ENCODE data around the gene CCDC74B.
"Not testable (repeated sequence)": the region's sequence is repeated elsewhere in the genome, so short reads cannot be mapped to it uniquely, and the experiment has no call there.

Gene CCDC74B

GRCh38 chr2:130145006-130145414 lies at the start of gene CCDC74B:
Gene CCDC74B, minus strand, starts transcription at chr2:130145112. Its CDS starts 116 bp downstream, at chr2:130144996.
- DNase-seq: peak; percentile 75

- not testable (repeated sequence) for DNase-seq
These were observed 48.9 kb upstream of the CCDC74B start for GRCh38 chr2:130193824-130194223.

- not testable (repeated sequence) for DNase-seq
These were observed 47.5 kb upstream of the CCDC74B start for GRCh38 chr2:130192451-130192850.

GRCh38 chr2:130191319-130191718 lies 46.4 kb upstream of the CCDC74B start:
- not testable (repeated sequence) for DNase-seq

DNA sequence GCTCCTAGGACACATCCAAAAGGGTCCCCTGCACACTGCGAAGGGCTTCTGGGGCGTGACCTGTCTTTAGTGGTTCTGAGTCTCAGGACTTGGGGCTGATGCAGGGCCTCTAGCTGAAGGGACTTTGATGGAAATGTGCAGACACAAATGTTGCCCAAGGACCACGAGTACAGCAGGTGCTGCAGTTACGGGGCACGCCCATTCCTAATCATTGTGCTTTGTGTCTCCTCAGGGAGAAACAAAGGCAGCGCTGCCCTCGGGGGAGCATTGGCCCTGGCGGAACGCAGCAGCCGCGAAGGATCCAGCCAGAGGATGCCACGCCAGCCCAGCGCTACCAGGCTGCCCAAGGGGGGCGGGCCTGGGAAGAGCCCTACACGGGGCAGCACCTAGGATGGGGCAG lies 45.3 kb upstream of the CCDC74B start:
- DNase-seq: no peak

DNA sequence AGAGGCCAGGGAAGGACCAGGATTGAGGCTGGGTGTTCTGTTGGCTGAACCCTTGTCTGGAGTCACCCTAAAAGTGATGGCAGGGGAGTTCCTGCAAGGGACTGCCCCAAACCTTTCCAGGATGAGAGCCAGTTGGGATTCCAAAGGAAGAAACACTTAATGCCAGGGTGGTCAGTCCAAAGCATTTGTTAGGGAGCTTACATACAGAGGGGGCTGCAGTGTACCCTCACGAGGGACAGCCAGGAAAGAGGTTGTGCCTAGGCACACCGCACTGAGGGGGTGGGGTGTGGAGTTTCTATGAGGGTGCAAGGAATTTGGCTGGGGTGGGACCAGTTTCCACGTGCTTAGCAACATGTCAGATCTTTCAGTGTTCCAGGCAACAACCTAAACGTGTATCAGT lies 44.0 kb upstream of the CCDC74B start:
- not testable (repeated sequence) for DNase-seq

DNA sequence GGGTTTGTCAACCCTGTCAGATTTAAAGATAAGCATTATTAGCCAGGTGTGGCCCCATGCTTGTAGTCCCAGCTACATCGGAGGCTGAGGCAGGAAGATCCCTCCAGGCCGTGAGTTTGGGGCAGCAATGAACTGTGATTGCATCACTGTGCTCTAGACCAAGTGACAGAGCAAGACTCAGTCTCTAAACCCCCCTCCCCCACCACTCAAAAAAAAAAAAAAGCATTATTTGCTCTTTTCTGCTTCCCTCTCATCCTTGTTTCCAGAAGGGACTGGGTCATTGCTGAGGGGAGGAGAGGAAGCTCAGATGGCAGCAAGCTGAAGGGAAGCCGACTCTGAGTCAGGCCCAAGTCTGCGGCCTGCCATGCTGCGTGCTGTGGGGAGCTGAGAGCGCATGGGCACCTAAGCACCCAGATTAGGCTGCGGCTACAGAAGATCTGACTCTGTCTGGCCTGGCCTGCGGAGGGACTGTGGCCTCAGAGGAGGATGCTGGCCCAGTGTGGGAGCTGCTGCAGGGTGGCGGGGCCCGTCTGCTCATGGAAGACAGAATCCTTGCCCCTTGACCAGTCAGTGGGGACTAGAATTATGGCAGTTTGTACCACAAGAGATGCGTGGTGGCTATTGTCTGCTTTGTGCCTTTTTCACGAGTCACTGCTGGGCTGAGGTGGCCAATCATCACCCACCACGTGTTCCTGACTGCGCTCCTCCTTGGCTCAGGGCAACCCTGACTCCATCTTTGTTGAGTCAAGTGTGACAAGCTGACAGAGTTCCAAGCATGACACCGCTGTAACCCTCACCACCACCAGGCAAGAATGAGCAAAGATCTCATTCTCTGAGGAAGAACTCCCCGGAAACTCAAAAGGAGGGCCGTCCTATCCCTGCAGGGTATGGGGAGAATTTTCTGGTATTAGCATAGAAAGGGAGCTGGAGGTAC lies 43.2 kb upstream of the CCDC74B start:
- not testable (repeated sequence) for DNase-seq

DNA sequence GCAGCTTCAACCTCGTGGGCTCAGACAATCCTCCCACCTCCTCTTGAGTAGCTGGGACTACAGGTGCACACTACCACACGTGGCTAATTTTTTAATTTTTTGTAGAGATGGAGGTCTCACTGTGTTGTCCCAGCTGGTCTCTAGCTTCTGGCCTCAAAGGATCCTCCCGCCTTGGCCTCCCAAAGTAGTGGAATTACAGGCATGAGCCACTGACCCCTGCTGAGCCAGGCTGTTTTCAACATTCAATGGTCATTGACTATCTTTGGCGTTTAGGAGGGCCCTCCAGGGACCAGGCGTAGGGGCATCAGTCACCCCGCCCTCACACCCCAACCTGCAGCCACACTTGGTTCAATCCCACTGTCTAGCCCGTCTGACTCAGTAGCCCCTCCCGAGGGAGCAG lies 42.4 kb upstream of the CCDC74B start:
- DNase-seq: no peak

DNA sequence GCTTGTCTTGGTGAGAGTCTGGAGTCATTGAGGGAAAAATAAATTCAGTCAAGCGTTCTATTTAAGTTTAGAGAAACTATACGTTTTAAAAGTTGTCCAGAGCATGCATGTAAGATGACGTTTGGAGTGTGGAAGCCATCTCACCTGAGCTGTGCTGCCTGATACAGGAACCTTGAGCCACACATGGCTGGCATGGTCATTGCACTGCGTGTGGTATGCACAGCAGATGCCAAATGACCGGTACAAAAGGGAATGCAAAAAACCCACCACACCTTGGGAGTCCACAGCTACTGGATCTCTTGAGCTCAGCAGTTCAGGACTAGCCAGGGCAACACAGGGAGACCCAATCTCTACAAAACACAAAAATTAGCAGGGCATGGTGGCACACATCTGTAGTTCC lies 41.5 kb upstream of the CCDC74B start:
- DNase-seq: no peak

GRCh38 chr2:130185896-130186295 lies 41.0 kb upstream of the CCDC74B start:
- DNase-seq: no peak

GRCh38 chr2:130185436-130185835 lies 40.5 kb upstream of the CCDC74B start:
- DNase-seq: no peak

DNA sequence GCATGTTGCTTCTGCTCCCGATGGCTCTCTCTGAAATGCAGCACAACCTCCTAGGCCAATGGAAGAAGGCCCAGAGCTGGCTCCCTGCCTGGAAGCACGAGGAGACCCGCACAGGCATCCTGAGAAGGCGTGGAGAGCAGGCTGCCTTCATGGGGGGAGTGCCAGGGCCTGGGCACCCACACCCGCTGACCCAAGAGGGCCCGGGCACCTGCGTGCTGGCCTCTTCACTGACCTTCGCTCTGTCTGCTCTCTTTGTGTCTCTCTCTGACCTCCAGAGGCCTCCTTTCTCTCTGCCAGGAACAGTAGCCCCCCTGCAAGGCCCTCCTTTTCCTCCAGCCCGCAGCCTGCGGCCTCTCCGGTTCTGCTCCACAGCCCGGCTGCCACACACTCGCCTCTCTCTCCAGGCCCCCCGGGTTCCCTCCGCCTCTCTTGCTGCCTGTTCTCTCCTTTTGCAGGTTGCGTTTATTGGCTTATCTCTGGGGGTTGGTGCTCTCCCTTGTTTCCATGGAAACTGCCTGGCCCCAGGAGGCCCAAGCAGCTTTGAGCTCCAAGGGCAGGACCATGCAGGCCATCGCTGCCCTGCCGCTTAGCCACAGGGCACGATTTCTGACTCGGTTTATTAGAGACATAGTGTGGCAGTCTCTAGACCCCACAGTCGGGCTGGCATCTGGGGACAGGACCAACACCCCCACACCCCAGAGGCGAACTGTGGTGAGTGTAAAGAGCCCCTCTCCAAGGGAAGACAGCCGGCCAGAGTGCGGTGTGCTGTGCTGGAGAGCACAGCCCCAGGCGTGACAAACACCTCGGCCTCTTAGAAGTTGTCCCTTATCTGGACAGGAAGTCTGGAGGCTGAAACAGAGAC lies 38.8 kb upstream of the CCDC74B start:
- DNase-seq: peak; percentile 78

GRCh38 chr2:130182826-130183511 lies 38.1 kb upstream of the CCDC74B start:
- DNase-seq: peak; percentile 61

GRCh38 chr2:130181880-130182682 lies 37.2 kb upstream of the CCDC74B start, which contains the start of gene MZT2B:
Gene MZT2B, plus strand, starts transcription at chr2:130182262. Its CDS starts 21 bp downstream, at chr2:130182283.
- peak; percentile 94 for DNase-seq

DNA sequence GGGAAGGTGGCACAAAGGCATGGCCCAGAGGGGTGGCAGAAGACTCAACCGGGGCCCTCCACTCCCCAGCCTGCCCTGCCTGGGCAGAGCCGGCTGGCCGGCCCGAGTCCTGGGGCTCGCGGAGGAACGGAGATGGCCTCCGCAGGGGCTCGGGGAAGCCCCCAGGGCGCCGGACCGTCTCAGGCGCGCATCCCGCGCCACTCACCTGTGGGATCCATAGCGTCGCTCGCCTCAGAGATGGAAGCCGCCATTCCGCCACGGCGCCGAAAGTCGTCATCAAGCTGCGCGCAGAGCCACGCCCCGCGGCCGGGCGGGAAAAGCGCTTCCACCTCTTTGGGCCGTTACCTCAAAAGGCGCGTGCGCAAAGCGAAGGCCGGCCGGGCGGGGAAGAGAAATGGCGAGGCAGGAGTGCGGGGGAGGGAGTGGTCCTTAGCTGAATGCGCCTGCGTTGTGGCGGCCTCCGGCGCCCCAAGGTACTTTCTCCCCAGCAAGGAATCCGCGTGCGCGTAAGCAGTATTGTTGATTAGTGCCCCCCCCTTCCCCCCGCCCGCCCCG lies 36.5 kb upstream of the CCDC74B start, which contains the start of gene SMPD4:
Gene SMPD4, minus strand, starts transcription at position 278 of the 555 bp plus-strand sequence. CDS start 5,010 bp downstream, outside the sequence.
- peak; percentile 97 for DNase-seq

DNA sequence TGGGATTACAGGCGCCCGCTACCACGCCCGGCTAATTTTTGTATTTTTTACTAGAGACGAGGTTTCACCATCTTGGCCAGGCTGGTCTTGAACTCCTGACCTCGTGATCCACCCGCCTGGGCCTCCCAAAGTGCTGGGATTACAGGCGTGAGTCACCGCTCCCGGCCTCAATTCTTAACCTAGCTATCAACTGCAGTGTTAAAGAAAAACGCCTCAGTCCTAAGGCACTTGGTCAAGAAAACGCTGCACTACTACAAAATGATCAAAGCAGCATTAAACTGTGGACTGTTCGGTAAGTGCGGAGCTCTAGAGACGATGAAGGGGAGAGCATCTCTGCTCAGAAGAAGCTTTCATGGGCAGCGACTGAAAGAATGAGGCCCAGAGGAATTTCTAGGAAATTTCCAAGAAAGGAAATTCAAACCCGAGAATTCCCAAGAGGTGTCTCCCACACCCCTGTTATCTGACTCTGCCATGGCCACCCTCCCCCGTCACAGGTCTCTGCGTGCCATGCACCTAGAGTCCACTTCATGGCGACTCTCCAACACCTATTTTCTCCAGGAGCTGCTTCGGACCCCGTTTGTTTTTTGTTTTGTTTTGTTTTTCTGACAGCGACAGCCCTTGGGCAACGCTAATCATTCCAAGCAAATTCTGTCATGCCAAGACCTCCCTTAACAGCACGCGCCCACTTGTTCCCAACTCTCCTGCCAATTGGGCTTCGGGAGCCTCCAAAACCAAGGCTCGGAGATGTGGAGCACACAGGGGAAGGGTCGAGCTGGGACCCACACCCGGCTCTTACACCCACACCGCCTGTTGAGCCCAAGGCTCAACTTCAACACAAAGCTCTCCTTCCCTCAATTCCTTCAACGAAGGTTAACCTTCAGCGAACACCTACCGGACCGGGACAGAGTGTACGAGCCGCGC lies 35.8 kb upstream of the CCDC74B start:
- not testable (repeated sequence) for DNase-seq

DNA sequence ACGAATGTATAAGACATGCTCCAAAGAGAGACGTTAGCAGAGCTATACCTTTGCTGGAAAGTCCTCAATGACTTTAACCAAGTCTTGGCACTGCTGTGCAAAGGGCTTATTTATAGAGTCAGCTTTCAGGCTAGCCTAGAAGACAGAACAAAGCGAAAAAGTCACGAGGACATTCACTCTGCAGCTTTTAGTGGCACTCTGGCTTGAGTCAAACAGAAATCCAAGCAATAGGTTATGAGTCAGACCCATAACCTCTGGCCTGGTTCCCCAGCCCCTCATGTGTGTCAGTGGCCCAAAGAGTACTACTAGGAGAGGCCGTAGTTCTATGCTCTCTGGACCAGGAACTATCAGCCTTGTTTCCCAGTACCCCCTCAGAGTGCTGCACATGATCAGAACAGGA lies 30.0 kb upstream of the CCDC74B start:
- DNase-seq: not testable (repeated sequence)

DNA sequence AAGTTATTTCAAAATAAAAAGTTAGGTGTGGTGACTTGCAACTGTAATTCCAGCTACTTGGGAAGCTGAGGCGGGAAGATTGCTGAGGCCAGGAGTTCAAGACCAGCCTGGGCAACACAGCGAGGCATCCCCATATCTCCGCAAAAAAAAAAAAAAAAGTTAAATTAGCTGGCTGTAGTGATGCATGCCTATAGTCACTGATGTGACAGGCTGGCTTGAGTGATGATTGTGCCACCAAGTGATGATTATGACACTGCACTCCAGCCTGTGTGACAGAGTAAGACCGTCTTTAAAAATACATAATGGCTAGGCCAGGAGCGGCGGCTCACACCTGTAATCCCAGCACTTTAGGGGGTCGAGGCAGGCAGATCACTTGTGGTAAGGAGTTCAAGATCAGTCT lies 25.0 kb upstream of the CCDC74B start:
- DNase-seq: no peak

- not testable (repeated sequence) for DNase-seq
These were observed 24.3 kb upstream of the CCDC74B start for GRCh38 chr2:130169163-130169562.

DNA sequence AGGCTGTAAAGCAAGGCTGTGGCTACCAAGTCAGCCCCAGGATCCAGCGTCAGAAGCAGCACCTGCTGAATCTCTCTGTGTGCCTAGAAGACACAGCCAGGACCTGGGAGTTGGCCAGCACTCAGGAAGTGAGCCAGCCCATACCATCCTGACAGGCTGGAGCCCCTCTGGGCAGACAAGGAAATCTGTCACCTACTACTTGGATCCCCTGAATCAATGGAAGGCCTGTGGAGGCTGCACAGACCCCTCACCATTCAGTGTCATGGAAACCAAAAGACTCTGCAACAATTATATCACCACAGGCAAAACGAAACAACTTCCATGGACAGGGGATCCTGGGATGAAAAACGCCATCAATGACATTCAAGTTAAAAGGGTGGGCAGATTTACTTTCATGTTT lies 21.7 kb upstream of the CCDC74B start:
- not testable (repeated sequence) for DNase-seq
